Stimulated activated CD8-positive, alpha-beta memory T cell treated with anti-CD3 and anti-CD28 coated beads, Interleukin-4, amount 100 ng/mL, for 4 hours (primary cell): ENCODE data around the gene SECISBP2.

ENCODE experiments used
- DNase-seq, 2 donors: peaks; one replicate each; pipeline ENCODE4 v3.0.0-alpha.2; 2020; ENCODE audit warnings: low read depth in 2 of 2, low spot score in 1 of 2

SECISBP2 gene

DNA sequence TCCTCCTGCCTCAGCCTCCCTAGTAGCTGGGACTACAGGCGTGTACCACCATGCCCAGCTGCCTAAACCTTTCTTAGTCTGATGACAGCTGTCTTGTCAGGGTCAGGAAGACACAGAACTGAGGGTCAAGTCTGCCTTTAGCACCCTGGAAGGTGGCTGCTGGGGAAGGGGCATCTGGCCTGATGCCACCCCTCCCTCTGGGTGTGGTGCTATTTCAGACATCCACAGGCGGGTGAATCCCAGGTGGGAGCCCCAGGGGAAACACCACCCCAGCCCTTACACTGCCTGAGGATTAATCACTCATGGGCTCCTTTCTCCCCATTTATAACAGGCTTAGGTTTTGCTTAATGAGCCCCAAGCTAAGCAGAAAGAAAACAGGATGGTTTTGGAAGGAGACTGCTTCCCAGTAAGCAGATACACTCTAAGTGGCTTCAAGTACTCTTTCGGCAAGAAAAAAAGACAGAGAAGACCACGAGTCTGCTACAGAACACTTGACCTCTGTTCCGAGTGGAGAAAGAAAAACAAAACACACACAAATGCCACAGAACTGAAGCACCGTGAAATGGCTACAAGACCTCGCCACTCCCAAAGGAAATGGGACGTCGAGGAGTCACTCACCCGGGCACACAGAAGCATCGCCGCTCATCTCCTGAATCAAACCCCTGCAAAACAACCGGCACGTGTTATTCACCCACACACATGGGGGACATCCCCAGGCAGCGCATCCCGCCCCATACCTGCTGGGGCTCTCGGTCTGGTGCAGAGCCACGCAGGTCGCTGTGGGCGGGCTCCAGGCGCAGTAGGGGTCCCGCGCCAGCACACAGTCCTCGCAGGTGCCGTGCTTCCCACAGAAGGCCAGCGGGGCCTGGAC lies 62.4 kb downstream of the SECISBP2 start:
- no peak for DNase-seq

DNA sequence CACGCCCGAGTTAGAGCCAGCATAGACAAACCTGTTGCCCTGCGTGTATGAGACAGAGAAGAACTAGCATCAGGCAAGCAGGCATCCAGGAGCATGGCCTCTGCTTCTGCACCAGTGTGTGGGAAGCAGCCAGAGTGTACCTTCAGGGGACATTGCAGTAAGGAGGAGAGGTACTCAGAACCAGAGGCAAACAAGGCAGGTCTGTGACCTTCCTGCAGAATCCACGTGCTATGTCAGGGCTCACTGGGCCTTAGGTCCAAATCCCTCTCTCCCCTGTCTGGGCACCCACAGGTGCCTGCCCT lies 63.0 kb downstream of the SECISBP2 start:
- no peak for DNase-seq

GRCh38 chr9:89382026-89382986 lies 64.0 kb downstream of the SECISBP2 start:
- DNase-seq: no peak

DNA sequence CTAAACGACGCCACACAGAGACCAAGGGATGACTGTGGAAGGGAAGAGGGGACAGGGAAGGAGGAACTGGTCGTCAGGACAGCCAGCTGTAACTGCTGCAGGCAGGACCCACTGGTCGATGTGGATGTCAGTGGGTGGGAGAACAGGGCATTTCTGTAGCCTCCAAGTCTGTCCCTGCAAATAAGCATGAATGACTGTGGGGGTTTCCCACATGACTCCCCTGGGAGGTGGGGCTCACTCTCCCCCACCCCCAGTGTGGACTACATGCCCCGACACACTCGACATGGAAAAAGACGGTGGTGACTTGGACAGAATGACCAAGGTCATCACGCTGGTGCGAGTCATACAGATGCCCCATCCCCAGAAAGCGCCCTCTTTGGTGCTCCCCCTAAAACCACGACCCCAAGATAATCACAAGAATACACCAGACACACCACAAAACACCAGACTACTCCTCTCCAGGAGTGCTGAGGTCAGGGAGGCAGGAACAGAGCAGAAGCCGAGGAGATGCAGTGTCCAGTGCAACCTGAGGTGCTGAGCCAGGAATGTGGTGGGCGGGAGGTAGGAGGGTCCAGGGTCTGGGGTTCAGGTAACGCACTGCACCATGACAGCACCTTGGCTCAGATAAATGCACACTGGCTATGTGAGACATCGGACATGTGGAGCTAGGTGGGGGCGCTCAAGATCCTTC lies 64.9 kb downstream of the SECISBP2 start:
- no peak for DNase-seq

DNA sequence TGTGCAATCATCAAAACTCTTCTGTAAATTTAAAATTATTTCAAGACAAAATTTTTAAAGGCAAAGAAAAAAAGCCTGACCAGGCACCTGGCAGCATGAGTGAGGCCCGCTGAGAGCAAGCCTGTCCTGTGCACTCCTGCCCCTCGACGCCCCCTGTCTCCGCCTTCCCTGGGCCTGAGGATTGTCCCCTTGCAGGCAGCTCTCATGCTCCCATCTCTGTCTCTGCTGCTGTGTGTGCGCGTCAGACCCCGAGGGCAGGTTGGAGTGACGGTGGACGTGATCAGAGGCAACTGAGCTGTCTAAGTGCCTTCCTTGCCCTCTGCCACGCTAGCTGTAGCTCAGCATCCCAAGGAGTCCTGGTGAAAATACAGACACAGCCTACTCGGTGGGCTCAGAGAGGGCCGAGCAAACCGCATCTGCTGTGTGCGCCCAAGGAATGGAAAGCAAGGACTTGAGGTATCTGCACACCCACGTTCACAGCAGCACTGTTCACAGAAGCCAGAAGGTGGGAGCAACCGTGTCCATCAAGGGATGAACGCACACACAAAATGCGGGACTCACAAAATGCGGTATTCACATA lies 65.5 kb downstream of the SECISBP2 start:
- no peak for DNase-seq

DNA sequence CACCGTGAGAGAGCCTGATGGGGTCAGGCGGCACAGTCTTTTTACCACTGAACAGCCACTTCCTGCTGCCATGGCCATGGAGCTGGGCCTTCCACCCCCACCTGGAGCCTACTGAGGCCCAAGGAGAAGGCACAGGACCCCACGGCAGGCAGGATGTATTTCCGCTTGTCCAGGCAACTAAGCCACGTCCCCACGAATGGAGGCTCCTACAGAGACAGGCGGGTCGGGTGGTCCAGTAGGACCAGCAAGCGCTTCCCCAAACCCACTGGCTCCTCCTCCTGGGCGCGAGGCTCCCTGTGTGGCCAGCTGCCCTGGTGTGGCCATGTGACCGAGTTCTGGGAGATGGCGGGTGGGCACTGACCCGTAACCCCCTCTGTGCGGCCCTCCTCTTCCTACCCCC lies 66.5 kb downstream of the SECISBP2 start:
- no peak for DNase-seq

GRCh38 chr9:89386206-89386605 lies 67.9 kb downstream of the SECISBP2 start:
- no peak for DNase-seq

DNA sequence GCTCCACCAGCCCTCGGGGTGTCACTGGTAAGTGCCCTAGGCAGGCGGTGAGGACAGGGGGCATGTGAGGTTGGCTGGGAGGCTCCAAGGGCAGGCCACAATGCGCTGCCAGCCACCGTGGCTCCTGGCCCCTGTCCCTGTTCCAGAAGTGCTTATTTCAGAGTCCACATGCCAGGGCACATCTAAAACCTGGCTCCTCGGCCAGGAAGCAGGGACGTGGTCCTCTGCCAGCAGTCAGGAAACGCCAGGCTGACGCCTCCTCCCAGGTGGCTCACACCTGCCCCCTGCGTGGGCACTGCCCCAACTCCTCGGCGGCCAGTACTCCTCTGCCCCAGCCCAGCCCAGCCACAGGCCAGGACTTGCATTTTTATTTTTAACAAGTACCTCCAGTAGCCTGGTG lies 68.5 kb downstream of the SECISBP2 start:
- DNase-seq: no peak

GRCh38 chr9:89387197-89387849 lies 69.0 kb downstream of the SECISBP2 start:
- DNase-seq: no peak

- DNase-seq: no peak
These were observed 70.0 kb downstream of the SECISBP2 start for GRCh38 chr9:89388084-89388867.

DNA sequence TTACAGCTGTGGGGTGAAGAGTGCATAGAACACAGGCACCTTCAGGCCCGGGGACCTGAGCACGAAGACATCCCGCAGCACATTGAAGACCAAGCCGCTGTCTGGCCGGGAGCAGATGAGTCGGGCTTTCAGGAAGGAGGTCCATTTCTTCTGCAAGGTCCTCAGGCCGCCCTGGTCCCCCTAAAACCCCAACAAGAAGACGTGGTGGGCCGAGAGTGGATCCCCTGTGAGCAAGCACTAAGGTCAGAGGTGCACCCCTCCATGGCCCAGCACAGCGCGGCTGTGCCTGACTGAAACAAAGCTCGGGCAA lies 70.5 kb downstream of the SECISBP2 start:
- DNase-seq: no peak

GRCh38 chr9:89390068-89390555 lies 71.8 kb downstream of the SECISBP2 start:
- DNase-seq: no peak

DNA sequence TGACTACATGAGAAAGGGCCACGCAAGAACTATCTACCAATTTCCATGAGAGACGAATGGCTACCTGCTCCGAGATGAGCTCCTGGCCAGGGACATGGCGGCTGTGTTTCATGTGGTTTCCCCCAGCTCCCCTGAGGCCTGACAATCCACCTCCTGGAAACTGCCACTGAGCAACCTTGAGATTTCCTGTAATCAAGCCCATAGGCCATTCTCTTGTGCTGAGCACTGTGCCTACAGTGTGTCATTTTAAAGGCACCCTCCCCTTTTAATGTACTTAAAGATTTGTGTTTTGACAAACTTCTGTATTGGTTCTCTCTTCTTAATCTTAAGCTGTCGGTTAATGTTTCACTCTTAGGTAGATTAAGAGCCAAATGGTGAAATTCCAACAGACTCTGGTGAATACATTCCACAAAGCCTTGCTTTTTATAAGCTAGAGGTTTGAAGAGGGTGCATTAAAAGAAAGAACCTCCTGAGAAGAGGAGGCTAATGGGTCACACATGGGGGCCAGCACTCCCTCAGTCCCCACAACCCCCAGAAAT lies 72.3 kb downstream of the SECISBP2 start:
- DNase-seq: no peak

DNA sequence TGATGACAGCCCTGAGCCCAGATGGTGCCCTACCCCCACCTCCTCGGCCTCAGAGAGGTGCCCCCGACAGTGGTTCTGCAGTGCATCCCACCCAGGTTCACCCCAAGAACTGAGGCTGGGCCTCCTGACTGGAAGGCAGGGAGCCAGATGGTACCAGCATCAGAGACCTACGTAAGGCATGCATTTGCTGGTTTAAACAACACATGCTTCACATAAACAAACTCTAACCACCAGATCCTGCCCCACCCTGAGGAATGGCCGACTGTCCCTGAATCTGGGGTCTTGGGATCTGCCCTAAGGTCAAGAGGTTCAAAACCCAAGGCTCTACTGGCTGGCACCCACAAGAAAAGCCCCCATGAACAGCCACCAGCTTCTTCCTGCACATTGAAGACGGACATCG lies 73.3 kb downstream of the SECISBP2 start:
- no peak for DNase-seq

DNA sequence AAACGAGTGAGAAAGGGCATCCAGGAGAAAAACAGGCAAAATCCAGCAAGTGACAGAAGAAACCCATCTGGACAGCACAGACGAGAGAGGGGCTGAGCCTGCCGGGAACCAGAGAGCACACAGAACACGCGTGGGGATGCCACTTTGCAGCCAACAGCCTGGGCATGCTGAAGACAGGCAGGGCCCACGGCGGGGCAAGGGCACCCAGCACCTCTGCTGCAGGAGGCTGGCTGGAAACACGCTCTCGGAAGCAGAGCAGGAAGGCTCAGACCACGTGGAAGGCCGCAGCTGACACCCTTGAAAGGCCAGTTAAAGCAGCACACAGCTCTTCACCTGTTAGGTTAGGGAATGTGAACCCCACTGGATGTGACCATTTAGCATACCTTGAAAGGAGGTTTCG lies 76.1 kb downstream of the SECISBP2 start:
- DNase-seq: no peak

- DNase-seq: no peak
These were observed 77.8 kb downstream of the SECISBP2 start for GRCh38 chr9:89395931-89396710.

GRCh38 chr9:89397471-89397870 lies 79.2 kb downstream of the SECISBP2 start:
- DNase-seq: no peak

DNA sequence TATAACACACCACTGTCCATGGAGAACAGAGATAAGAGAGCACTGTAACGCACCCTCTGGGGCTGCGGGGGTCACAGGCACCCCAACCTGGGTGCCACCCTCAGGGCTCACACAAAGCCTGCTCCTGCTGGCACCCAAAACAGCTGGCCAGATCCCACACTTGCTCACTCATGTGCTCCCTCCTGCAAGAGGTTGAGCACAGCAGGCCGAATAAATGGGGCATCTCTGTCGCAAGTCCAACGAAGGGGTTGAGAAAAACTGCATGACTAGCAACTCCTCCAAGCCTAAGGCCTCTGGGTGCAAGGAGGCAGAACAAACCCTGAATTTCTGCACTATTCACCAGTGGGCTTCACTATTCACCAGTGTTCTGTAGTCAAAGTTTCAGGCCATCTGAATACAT lies 80.3 kb downstream of the SECISBP2 start:
- no peak for DNase-seq
